AG10803 (cell line): ENCODE results near the gene EPHB1.

Experiments
- DNase-seq: peaks from one replicate; pipeline ENCODE4 v3.0.0; 2010; ENCODE audit warnings: low read depth
- H3K4me3 ChIP-seq: 2 replicates; pipeline ENCODE4 v1.5.1; 2011; ENCODE audit warnings: mild to moderate bottlenecking, low read length, control low read depth
- CTCF ChIP-seq: conservative IDR thresholded peaks from 2 replicates; pipeline ENCODE4 v1.5.1; 2011; ENCODE audit warnings: mild to moderate bottlenecking, low read length, control low read depth, inconsistent platforms

Gene EPHB1

DNA sequence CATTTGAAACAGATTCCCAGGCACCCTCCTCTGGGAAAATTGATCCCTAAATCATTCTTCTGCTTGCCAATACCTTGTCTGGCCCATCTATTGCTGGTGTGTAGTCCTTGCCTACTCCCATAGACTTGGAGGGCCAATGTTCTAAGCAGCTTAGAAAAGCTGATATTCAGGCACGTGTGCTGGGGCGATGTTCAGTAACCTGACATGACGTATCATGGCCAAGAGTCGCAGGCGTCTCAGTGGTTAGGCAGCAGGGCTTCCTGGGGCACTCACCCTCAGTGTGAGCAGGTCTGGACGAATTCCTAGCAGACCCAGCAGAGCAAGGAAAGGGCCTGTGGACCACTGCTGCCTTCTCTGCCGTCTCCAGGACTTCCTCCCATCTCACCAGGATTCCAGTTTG, 21.6 kb downstream of the EPHB1 start:
- no peak for DNase-seq
- no peak overlapping the region for H3K4me3 ChIP-seq
- no peak for TF ChIP-seq CTCF

GRCh38 chr3:134817297-134817696, 22.2 kb downstream of the EPHB1 start:
- H3K4me3 ChIP-seq: no peak overlapping the region
- no peak for DNase-seq
- no peak for TF ChIP-seq CTCF

DNA sequence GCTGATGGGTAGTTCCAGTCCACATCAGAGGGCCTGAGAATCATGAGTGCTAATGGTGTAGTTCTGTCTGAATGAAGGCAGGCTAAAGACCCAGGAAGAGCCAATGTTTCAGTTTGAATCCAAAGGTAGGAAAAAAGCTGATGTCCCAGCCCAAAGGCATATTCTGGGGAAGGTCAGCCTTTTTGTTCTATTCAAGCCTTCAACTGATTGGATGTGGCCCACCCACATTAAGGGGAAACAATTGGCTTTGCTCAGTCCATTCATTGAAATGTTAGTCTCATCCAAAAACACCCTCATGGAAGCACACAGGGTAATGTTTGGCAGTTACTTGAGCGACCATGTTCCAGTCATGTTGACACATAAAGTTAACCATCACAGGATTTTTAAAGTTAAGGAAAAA, 25.9 kb downstream of the EPHB1 start:
- DNase-seq: no peak
- H3K4me3 ChIP-seq: no peak overlapping the region
- TF ChIP-seq CTCF: no peak

DNA sequence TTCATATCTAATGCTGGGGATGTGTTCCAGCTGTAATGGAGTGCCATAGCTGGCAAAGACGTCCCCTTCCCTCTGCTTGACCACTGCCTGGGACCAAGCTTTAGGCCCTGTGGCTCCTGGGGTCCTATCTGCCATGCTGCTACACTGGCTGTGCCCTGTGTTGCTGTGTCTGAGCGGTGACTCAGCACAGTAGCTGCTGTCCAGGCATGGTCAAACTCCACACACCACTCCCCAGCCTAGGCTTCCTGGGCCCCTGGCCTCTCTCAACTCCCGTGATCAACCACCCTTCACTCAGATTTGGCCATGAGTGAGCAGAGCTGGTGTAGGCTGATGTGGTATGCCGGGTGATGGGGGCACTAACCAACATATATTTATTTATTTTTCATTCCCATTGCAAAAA, 27.0 kb downstream of the EPHB1 start:
- DNase-seq: no peak
- TF ChIP-seq CTCF: no peak
- H3K4me3 ChIP-seq: no peak overlapping the region

DNA sequence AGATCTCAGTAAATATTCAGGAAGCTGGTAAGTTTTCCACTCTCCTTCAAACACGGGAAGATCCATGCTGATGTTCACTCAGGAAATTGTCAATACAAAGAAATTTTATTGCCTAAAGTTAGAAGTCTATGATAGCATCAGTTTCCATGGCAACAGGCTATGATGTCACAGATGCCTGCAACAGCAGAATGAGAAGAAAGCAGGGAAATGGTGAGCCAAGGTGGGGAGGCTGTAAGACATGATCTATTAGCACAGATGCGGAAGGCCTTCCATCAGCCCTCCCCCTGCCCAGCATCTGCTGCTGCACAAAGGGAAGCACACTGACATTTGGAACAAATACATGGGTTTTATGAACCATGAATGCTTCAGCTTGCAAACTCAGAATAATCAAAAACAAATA, 28.6 kb downstream of the EPHB1 start:
- TF ChIP-seq CTCF: no peak
- no peak overlapping the region for H3K4me3 ChIP-seq
- no peak for DNase-seq

- H3K4me3 ChIP-seq: no peak overlapping the region
- TF ChIP-seq CTCF: no peak
- DNase-seq: no peak
Measured at GRCh38 chr3:134824791-134825190, 29.7 kb downstream of the EPHB1 start.

DNA sequence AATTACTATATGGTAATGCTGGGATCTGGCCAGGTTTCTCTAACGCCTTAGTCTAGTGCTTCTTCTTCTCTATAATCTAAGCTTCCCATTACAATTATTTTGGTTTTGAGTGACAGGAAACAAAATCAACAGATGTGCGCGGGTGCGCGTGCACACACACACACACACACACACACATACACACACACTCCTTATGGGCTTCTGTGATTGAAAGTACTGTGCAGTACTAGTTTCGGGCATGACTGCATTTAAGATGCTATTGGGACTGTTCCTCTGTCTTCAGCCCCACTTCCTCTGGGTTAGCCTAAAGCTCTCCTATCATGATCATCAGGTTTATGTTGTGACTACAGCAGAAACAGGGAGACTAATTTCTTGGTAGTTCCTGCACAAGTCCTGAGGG, 32.2 kb downstream of the EPHB1 start:
- DNase-seq: no peak
- no peak overlapping the region for H3K4me3 ChIP-seq
- no peak for TF ChIP-seq CTCF
